Measurements from ENCODE around the gene C2orf42. TPM values are rescaled to one million over a fixed set of nuclear protein-coding genes. Genes with fewer than 3 reads are reported as not detected.

Gene C2orf42
- total and polyA plus RNA-seq, 2 of the 4 experiments (the other 2 are of a cell fraction): 7.5 to 31.5 TPM

DNA sequence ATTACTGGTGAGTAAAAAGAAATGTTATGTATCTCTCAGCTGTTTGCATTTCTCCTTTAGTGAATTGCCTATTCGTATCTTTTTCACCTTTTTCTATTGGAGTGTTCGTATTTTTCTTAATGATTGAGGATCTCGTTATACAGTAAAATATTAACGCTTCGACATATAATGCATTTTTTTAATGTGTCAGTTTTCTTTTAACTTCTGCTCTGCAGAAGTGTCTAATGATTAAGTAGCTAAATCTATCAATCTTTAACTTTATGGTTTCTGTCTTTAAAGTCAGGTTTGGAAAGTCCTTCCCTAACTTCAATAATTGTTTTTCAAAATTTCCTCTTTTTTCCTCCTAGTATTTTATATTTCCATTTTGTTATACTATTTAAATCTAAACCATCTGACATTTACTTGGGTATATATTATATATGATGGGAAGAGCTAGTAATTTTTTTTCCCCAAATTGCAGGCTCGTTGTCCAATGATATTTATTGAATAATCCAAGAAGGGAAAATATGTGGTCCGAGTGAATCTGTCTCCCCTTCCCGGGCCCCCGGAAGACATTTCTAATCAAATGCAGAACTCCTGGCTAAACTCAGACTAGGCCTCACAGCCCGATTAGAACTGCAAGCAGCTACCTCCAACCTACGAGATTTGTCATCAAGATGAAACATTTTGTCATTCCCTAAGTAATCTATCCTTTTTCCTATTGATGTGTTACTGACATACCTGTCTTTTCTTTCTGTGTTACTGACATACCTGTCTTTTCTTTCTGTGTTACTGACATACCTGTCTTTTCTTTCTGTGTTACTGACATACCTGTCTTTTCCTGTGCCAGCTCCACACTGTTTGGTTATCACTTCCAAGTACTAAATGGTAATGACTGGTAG lies 86.3 kb downstream of the C2orf42 start (continued):
- TF ChIP-seq CHD1 (IDR thresholded peaks at IDR 0.05; ENCODE audit: low read depth, low read length): no peak
- TF ChIP-seq SMC3 (IDR thresholded peaks at IDR 0.05; ENCODE audit: low read depth, low read length): no peak
- TF ChIP-seq CEBPB (IDR thresholded peaks at IDR 0.05; ENCODE audit: low read depth, low read length): no peak

DNA sequence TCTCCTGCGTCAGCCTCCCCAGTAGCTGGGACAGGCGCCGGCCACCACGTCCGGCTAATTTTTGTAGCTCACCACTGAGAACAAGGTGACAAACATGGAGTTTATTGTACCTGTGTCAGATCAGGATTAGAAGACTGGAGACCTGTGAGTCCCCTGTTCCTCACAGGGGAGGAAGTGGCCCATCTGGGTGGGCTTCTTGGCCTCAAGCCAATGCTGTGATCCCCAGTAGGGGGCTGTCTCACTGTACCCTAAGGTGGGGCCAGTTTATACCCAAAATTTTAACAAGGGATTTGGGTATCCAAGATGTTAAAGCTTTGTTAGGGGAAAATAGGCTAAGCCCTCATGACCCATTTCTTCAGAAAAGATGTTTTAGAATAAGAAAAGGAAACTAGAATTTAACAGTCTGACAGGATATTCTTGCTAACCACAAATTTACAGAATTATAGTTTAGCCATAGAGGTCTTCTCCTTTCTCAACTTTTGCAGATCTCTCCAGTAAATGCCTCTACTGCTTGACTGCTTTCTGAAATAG lies 87.2 kb downstream of the C2orf42 start:
- Histone ChIP-seq H3K79me1 (ENCODE audit: low read depth in 1 of 2, low read length in 2 of 2) (peaks cover 0 to 3% of the 10 kb centered on the region in 2 experiments; a peak in 1 of 4 replicates), H4K20me1 (ENCODE audit: insufficient read depth, low read length) (no peaks in the 10 kb centered on the region), H4K8ac (ENCODE audit: low read depth in 2 of 2, low read length in 2 of 2) (peak overlapping the region in 1 of 2 experiments; percentile 51; a peak in 1 of 4 replicates), H3K18ac (ENCODE audit: low read depth, low read length) (no peak overlapping the region), H3K23ac (ENCODE audit: low read depth, low read length) (no peak overlapping the region), H3K9me3 (ENCODE audit: control insufficient read depth, insufficient read depth, low read length) (no peaks in the 10 kb centered on the region), H2BK5ac (ENCODE audit: low read depth, low read length, poor library complexity, severe bottlenecking) (peak overlapping the region; percentile 28), H2AK9ac (replicated peaks; ENCODE audit: low read depth, low read length, poor library complexity) (no peak overlapping the region), H3K14ac (replicated peaks; ENCODE audit: low read depth, low read length) (no peak overlapping the region), H2BK15ac (ENCODE audit: low read depth, low read length) (no peak overlapping the region), H3K9ac (ENCODE audit: low read depth, low read length) (no peak overlapping the region), H4K5ac (ENCODE audit: low read depth, low read length) (peak overlapping the region; percentile 92), H3K36me3 (ENCODE audit: control insufficient read depth, insufficient read depth, low read length) (no peaks in the 10 kb centered on the region), H2BK20ac (ENCODE audit: low read depth, low read length) (no peak overlapping the region), H3K4me1 (ENCODE audit: control insufficient read depth, insufficient read depth, low read length) (peaks cover 10% of the 10 kb centered on the region), H4K91ac (ENCODE audit: insufficient read depth, low read depth, low read length) (no peak overlapping the region), H3K4ac (ENCODE audit: low read depth, low read length) (no peak overlapping the region), H2AK5ac (ENCODE audit: low read depth, low read length) (no peak overlapping the region), H3K56ac (ENCODE audit: extremely low read depth, insufficient read depth, low read length) (no peak overlapping the region), H3K4me2 (ENCODE audit: low read depth, low read length) (no peak overlapping the region), H2AFZ (replicated peaks; ENCODE audit: low read length, poor library complexity) (no peak overlapping the region), H3K9me1 (ENCODE audit: insufficient read depth, low read length) (0 out of 2 replicates have a peak, but pooled peaks cover 5% of the 10 kb centered on the region), H2BK120ac (ENCODE audit: low read depth, low read length) (no peak overlapping the region), H3K27me3 (ENCODE audit: control insufficient read depth, insufficient read depth, low read length) (no peaks in the 10 kb centered on the region), H3K4me3 (ENCODE audit: insufficient read depth, low read depth, low read length) (no peak overlapping the region), H3K27ac (ENCODE audit: insufficient read depth, low read length) (no peak overlapping the region)
- dilution Hi-C loops (cut with HindIII; ENCODE audit: low sequenced_read_pairs, unreplicated experiment): no loop called here
- 96% methylated on average over 4 of the region's 5 CpGs; no CpG with 5 or more reads in 1 of the 2 experiments for WGBS, 2 experiments (ENCODE audit: extremely low coverage in 2 of 2, insufficient read length in 1 of 2)
- ATAC-seq (ENCODE audit: low read depth) (no peak), DNase-seq (no peak)
- no TSS peak for BruUV-seq (replicated peaks)
- intact Hi-C loops (cut with micrococcal nuclease): no loop called here
- ChIA-PET POLR2A (ENCODE audit: unreplicated experiment) (interaction anchor here (1.3 kb wide), 1 partner anchor 17 kb away, joined by 4 read pairs; no protein-coding TSS in a partner anchor), CTCF (no interaction called here)
- in situ Hi-C loops (cut with MboI; ENCODE audit: low sequenced_read_pairs): no loop called here
- TF ChIP-seq, protein P1, sequence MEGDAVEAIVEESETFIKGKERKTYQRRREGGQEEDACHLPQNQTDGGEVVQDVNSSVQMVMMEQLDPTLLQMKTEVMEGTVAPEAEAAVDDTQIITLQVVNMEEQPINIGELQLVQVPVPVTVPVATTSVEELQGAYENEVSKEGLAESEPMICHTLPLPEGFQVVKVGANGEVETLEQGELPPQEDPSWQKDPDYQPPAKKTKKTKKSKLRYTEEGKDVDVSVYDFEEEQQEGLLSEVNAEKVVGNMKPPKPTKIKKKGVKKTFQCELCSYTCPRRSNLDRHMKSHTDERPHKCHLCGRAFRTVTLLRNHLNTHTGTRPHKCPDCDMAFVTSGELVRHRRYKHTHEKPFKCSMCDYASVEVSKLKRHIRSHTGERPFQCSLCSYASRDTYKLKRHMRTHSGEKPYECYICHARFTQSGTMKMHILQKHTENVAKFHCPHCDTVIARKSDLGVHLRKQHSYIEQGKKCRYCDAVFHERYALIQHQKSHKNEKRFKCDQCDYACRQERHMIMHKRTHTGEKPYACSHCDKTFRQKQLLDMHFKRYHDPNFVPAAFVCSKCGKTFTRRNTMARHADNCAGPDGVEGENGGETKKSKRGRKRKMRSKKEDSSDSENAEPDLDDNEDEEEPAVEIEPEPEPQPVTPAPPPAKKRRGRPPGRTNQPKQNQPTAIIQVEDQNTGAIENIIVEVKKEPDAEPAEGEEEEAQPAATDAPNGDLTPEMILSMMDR (conservative IDR thresholded peaks at IDR 0.05; ENCODE audit: low read depth, low read length): no peak
- TF ChIP-seq MAZ (IDR thresholded peaks at IDR 0.05; ENCODE audit: borderline replicate concordance, low read depth, low read length): no peak
- TF ChIP-seq, protein P2, sequence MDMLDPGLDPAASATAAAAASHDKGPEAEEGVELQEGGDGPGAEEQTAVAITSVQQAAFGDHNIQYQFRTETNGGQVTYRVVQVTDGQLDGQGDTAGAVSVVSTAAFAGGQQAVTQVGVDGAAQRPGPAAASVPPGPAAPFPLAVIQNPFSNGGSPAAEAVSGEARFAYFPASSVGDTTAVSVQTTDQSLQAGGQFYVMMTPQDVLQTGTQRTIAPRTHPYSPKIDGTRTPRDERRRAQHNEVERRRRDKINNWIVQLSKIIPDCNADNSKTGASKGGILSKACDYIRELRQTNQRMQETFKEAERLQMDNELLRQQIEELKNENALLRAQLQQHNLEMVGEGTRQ (IDR thresholded peaks at IDR 0.05; ENCODE audit: low read depth, low read length): no peak
- no peak for TF ChIP-seq FOS (IDR thresholded peaks at IDR 0.05; ENCODE audit: low read depth, low read length)
- TF ChIP-seq CHD1 (IDR thresholded peaks at IDR 0.05; ENCODE audit: low read depth, low read length): no peak
- no peak for TF ChIP-seq MAFK (IDR thresholded peaks at IDR 0.05; ENCODE audit: low read depth, low read length)
- no peak for TF ChIP-seq NFE2L2 (IDR thresholded peaks at IDR 0.05; ENCODE audit: low read depth, low read length)
- TF ChIP-seq RAD21 (IDR thresholded peaks at IDR 0.05; ENCODE audit: low read length): no peak
